Measurements from ENCODE around the gene REPS1.
"Not testable (repeated sequence)": the region's sequence is repeated elsewhere in the genome, so short reads cannot be mapped to it uniquely, and the experiment has no call there.

The REPS1 gene

GRCh38 chr6:139028215-139028657, 40.2 kb upstream of the REPS1 start:
- in situ Hi-C loops (cut with MboI; ENCODE audit: low sequenced_read_pairs, unreplicated experiment): no loop called here
- peak; percentile 31 for DNase-seq (ENCODE audit: low spot score)
- no peak for TF ChIP-seq CTCF (IDR thresholded peaks at IDR 0.05; ENCODE audit: borderline replicate concordance, control extremely low read depth, extremely low read depth, insufficient read depth, missing control alignments)

GRCh38 chr6:139027620-139028182, 39.6 kb upstream of the REPS1 start:
- DNase-seq (ENCODE audit: low spot score): peak; percentile 61
- no peak for TF ChIP-seq CTCF (IDR thresholded peaks at IDR 0.05; ENCODE audit: borderline replicate concordance, control extremely low read depth, extremely low read depth, insufficient read depth, missing control alignments)
- in situ Hi-C loops (cut with MboI; ENCODE audit: low sequenced_read_pairs, unreplicated experiment): no loop called here

- in situ Hi-C loops (cut with MboI; ENCODE audit: low sequenced_read_pairs, unreplicated experiment); DNase-seq (ENCODE audit: low spot score): not testable (repeated sequence)
Observed at GRCh38 chr6:139025416-139025815, 37.4 kb upstream of the REPS1 start.

GRCh38 chr6:139020689-139021088, 32.6 kb upstream of the REPS1 start:
- DNase-seq (ENCODE audit: low spot score): no peak
- TF ChIP-seq CTCF (IDR thresholded peaks at IDR 0.05; ENCODE audit: borderline replicate concordance, control extremely low read depth, extremely low read depth, insufficient read depth, missing control alignments): no peak
- in situ Hi-C loops (cut with MboI; ENCODE audit: low sequenced_read_pairs, unreplicated experiment): no loop called here

- DNase-seq (ENCODE audit: low spot score): no peak
- no peak for TF ChIP-seq CTCF (IDR thresholded peaks at IDR 0.05; ENCODE audit: borderline replicate concordance, control extremely low read depth, extremely low read depth, insufficient read depth, missing control alignments)
- in situ Hi-C loops (cut with MboI; ENCODE audit: low sequenced_read_pairs, unreplicated experiment): no loop called here
Observed at GRCh38 chr6:139019722-139020121, 31.7 kb upstream of the REPS1 start.

- TF ChIP-seq CTCF (IDR thresholded peaks at IDR 0.05; ENCODE audit: borderline replicate concordance, control extremely low read depth, extremely low read depth, insufficient read depth, missing control alignments): no peak
- in situ Hi-C loops (cut with MboI; ENCODE audit: low sequenced_read_pairs, unreplicated experiment): no loop called here
- DNase-seq (ENCODE audit: low spot score): no peak
Observed at GRCh38 chr6:139017227-139017626, 29.2 kb upstream of the REPS1 start.

- DNase-seq (ENCODE audit: low spot score): peak; percentile 51
- in situ Hi-C loops (cut with MboI; ENCODE audit: low sequenced_read_pairs, unreplicated experiment): no loop called here
- TF ChIP-seq CTCF (IDR thresholded peaks at IDR 0.05; ENCODE audit: borderline replicate concordance, control extremely low read depth, extremely low read depth, insufficient read depth, missing control alignments): no peak
Observed at GRCh38 chr6:139016337-139017213, 28.5 kb upstream of the REPS1 start.
